HepG2 (cell line): ENCODE measurements around the gene PCGF6.

Source experiments
- FOXO1 ChIP-seq: sonication (generic); formaldehyde crosslinking; IDR thresholded peaks from 2 replicates; pipeline ENCODE4 v1.4.0; 2020; ENCODE audit warnings: missing genetic modification reagents
- MED1 ChIP-seq: sonication (generic); formaldehyde crosslinking; IDR thresholded peaks from 2 replicates; pipeline ENCODE4 v1.4.0; 2020; ENCODE audit warnings: missing genetic modification reagents

GRCh38 chr10:103276896-103277712 is 73.8 kb downstream of the PCGF6 start, which contains the start of gene INA:
- TF ChIP-seq FOXO1 (CRISPR knock-in tag) (no peak), MED1 (no peak)
